Activated naive CD4-positive, alpha-beta T cell treated with anti-CD3 and anti-CD28 coated beads for 36 hours (primary cell): ENCODE measurements around the gene CAMK1D. TPM values are rescaled to one million over a fixed set of nuclear protein-coding genes. Genes with fewer than 3 reads are reported as not detected.
A peak's percentile ranks its signal among the peaks of the same experiment; 100 is the strongest.

Experiments
- CTCF ChIA-PET: fragments of 350-600 bp; sonication (Branson Sonifier 250); formaldehyde crosslinking; loops from one replicate; lab custom pipeline; 2021; ENCODE audit warnings: antibody characterized with exemption; lab: Charles Lee
- DNase-seq: peaks from one replicate; pipeline ENCODE4 v3.0.0-alpha.2; 2020
- H3K27ac Mint-ChIP-seq: one replicate; pipeline ENCODE4 v1.8.0; 2021; ENCODE audit warnings: mild to moderate bottlenecking, mixed read lengths
- H3K27me3 Mint-ChIP-seq: one replicate; pipeline ENCODE4 v1.8.0; 2021; ENCODE audit warnings: low read depth, mixed read lengths
- H3K36me3 Mint-ChIP-seq: one replicate; pipeline ENCODE4 v1.8.0; 2021; ENCODE audit warnings: low read depth, mixed read lengths
- H3K4me1 Mint-ChIP-seq: one replicate; pipeline ENCODE4 v1.8.0; 2021; ENCODE audit warnings: low read depth, mixed read lengths
- H3K4me3 Mint-ChIP-seq: one replicate; pipeline ENCODE4 v1.8.0; 2021; ENCODE audit warnings: mild to moderate bottlenecking, moderate library complexity, mixed read lengths
- H3K9me3 Mint-ChIP-seq: one replicate; pipeline ENCODE4 v1.8.0; 2021; ENCODE audit warnings: mixed read lengths
- intact Hi-C: fragments of 100-400 bp; cut with micrococcal nuclease; formaldehyde crosslinking; loops from one replicate; pipeline ENCODE4 v1.15.1; 2023
- total RNA-seq, 2 experiments: library from RNA; stranded (reverse); gene quantifications; one replicate each; pipeline ENCODE4 v1.2.3, GENCODE V29; 2021

The CAMK1D gene
- total RNA-seq, 2 experiments from 2014 or later, result 9.5 to 11.3 TPM

GRCh38 chr10:12658526-12658925 lies 309.2 kb downstream of the CAMK1D start:
- CTCF ChIA-PET, result interaction anchor here (0.6 to 3.7 kb wide), 2 partner anchors 125 to 395 kb away, joined by 4 to 81 read pairs; no protein-coding TSS in a partner anchor
- no peaks in the 10 kb centered on the region for H3K27me3 Mint-ChIP-seq
- no peak for DNase-seq
- peaks cover 8% of the 10 kb centered on the region for H3K9me3 Mint-ChIP-seq
- no peak overlapping the region for H3K4me3 Mint-ChIP-seq
- intact Hi-C loops, result loop anchor here (5.0 kb wide), 1 partner anchor 171 kb away; no protein-coding TSS in a partner anchor
- peaks cover 4% of the 10 kb centered on the region for H3K36me3 Mint-ChIP-seq
- no peak overlapping the region for H3K27ac Mint-ChIP-seq
- peaks cover 2% of the 10 kb centered on the region for H3K4me1 Mint-ChIP-seq

- CTCF ChIA-PET, result no interaction called here
- no peak overlapping the region for H3K4me3 Mint-ChIP-seq
- H3K27ac Mint-ChIP-seq, result no peak overlapping the region
- no peaks in the 10 kb centered on the region for H3K36me3 Mint-ChIP-seq
- intact Hi-C loops, result loop anchor here (5.0 kb wide), 1 partner anchor 172 kb away; no protein-coding TSS in a partner anchor
- H3K9me3 Mint-ChIP-seq, result no peaks in the 10 kb centered on the region
- no peaks in the 10 kb centered on the region for H3K27me3 Mint-ChIP-seq
- H3K4me1 Mint-ChIP-seq, result peaks cover 2% of the 10 kb centered on the region
- no peak for DNase-seq
These were observed 310.4 kb downstream of the CAMK1D start for GRCh38 chr10:12659706-12660105.

- peaks cover 2% of the 10 kb centered on the region for H3K4me1 Mint-ChIP-seq
- H3K27me3 Mint-ChIP-seq, result no peaks in the 10 kb centered on the region
- CTCF ChIA-PET, result interaction anchor here (1.7 kb wide), 1 partner anchor 397 kb away, joined by 8 read pairs; no protein-coding TSS in a partner anchor
- intact Hi-C loops, result no loop called here
- no peaks in the 10 kb centered on the region for H3K36me3 Mint-ChIP-seq
- no peak overlapping the region for H3K27ac Mint-ChIP-seq
- no peak overlapping the region for H3K4me3 Mint-ChIP-seq
- DNase-seq, result no peak
- H3K9me3 Mint-ChIP-seq, result no peaks in the 10 kb centered on the region
These were observed 311.5 kb downstream of the CAMK1D start for GRCh38 chr10:12660812-12661211.

GRCh38 chr10:12661671-12662070 lies 312.3 kb downstream of the CAMK1D start:
- peaks cover 2% of the 10 kb centered on the region for H3K4me1 Mint-ChIP-seq
- no peaks in the 10 kb centered on the region for H3K27me3 Mint-ChIP-seq
- intact Hi-C loops, result no loop called here
- no peak overlapping the region for H3K27ac Mint-ChIP-seq
- CTCF ChIA-PET, result interaction anchor here (0.6 to 1.7 kb wide), 3 partner anchors 120 to 397 kb away, joined by 3 to 8 read pairs (median 3); no protein-coding TSS in a partner anchor
- H3K4me3 Mint-ChIP-seq, result no peak overlapping the region
- DNase-seq, result no peak
- peaks cover 1% of the 10 kb centered on the region for H3K36me3 Mint-ChIP-seq
- H3K9me3 Mint-ChIP-seq, result no peaks in the 10 kb centered on the region

GRCh38 chr10:12663863-12664262 lies 314.5 kb downstream of the CAMK1D start:
- CTCF ChIA-PET, result interaction anchor here (1.1 kb wide), 1 partner anchor 10 kb away, joined by 3 read pairs; no protein-coding TSS in a partner anchor
- Mint-ChIP-seq H3K27me3 (no peaks in the 10 kb centered on the region), H3K4me1 (peaks cover 2% of the 10 kb centered on the region), H3K27ac (no peak overlapping the region), H3K4me3 (no peak overlapping the region), H3K9me3 (no peaks in the 10 kb centered on the region), H3K36me3 (peaks cover 6% of the 10 kb centered on the region)
- intact Hi-C loops, result no loop called here
- no peak for DNase-seq

- Mint-ChIP-seq H3K27me3 (no peaks in the 10 kb centered on the region), H3K9me3 (peaks cover 3% of the 10 kb centered on the region), H3K36me3 (peaks cover 12% of the 10 kb centered on the region), H3K4me3 (no peak overlapping the region), H3K27ac (no peak overlapping the region), H3K4me1 (no peaks in the 10 kb centered on the region)
- intact Hi-C loops, result no loop called here
- DNase-seq, result no peak
- CTCF ChIA-PET, result no interaction called here
These were observed 316.2 kb downstream of the CAMK1D start for GRCh38 chr10:12665501-12665900.

- no peaks in the 10 kb centered on the region for H3K27me3 Mint-ChIP-seq
- CTCF ChIA-PET, result interaction anchor here (1.9 kb wide), 1 partner anchor 10 kb away, joined by 7 read pairs; no protein-coding TSS in a partner anchor
- H3K4me1 Mint-ChIP-seq, result no peaks in the 10 kb centered on the region
- peaks cover 3% of the 10 kb centered on the region for H3K9me3 Mint-ChIP-seq
- H3K4me3 Mint-ChIP-seq, result no peak overlapping the region
- DNase-seq, result no peak
- peaks cover 14% of the 10 kb centered on the region for H3K36me3 Mint-ChIP-seq
- intact Hi-C loops, result no loop called here
- H3K27ac Mint-ChIP-seq, result no peak overlapping the region
These were observed 317.7 kb downstream of the CAMK1D start for GRCh38 chr10:12667052-12667451.

GRCh38 chr10:12668634-12669033 lies 319.3 kb downstream of the CAMK1D start:
- Mint-ChIP-seq H3K4me3 (no peak overlapping the region), H3K27me3 (no peaks in the 10 kb centered on the region), H3K9me3 (peaks cover 3% of the 10 kb centered on the region), H3K27ac (no peak overlapping the region), H3K4me1 (no peaks in the 10 kb centered on the region), H3K36me3 (peaks cover 14% of the 10 kb centered on the region)
- intact Hi-C loops, result no loop called here
- DNase-seq, result no peak
- CTCF ChIA-PET, result interaction anchor here (0.6 to 1.9 kb wide), 2 partner anchors 11 to 12 kb away, joined by 3 to 7 read pairs; no protein-coding TSS in a partner anchor

GRCh38 chr10:12670004-12670403 lies 320.7 kb downstream of the CAMK1D start:
- Mint-ChIP-seq H3K4me1 (no peaks in the 10 kb centered on the region), H3K27me3 (no peaks in the 10 kb centered on the region), H3K27ac (no peak overlapping the region), H3K9me3 (peaks cover 3% of the 10 kb centered on the region), H3K36me3 (peaks cover 14% of the 10 kb centered on the region), H3K4me3 (no peak overlapping the region)
- intact Hi-C loops, result no loop called here
- CTCF ChIA-PET, result no interaction called here
- DNase-seq, result no peak

- Mint-ChIP-seq H3K4me1 (no peaks in the 10 kb centered on the region), H3K27ac (no peak overlapping the region), H3K4me3 (no peak overlapping the region), H3K9me3 (peaks cover under 1% of the 10 kb centered on the region), H3K27me3 (no peaks in the 10 kb centered on the region), H3K36me3 (peaks cover 20% of the 10 kb centered on the region)
- DNase-seq, result no peak
- intact Hi-C loops, result no loop called here
- CTCF ChIA-PET, result interaction anchor here (3.1 kb wide), 1 partner anchor 19 kb away, joined by 10 read pairs; no protein-coding TSS in a partner anchor
These were observed 325.8 kb downstream of the CAMK1D start for GRCh38 chr10:12675186-12675585.

GRCh38 chr10:12679636-12680035 lies 330.3 kb downstream of the CAMK1D start:
- H3K36me3 Mint-ChIP-seq, result peaks cover 18% of the 10 kb centered on the region
- H3K9me3 Mint-ChIP-seq, result no peaks in the 10 kb centered on the region
- H3K27ac Mint-ChIP-seq, result no peak overlapping the region
- no peaks in the 10 kb centered on the region for H3K27me3 Mint-ChIP-seq
- peaks cover 4% of the 10 kb centered on the region for H3K4me1 Mint-ChIP-seq
- DNase-seq, result no peak
- CTCF ChIA-PET, result interaction anchor here (0.6 kb wide), 1 partner anchor 12 kb away, joined by 3 read pairs; no protein-coding TSS in a partner anchor
- H3K4me3 Mint-ChIP-seq, result no peak overlapping the region
- intact Hi-C loops, result no loop called here

GRCh38 chr10:12681252-12681651 lies 331.9 kb downstream of the CAMK1D start:
- intact Hi-C loops, result no loop called here
- Mint-ChIP-seq H3K9me3 (no peaks in the 10 kb centered on the region), H3K4me3 (no peak overlapping the region), H3K27me3 (no peaks in the 10 kb centered on the region), H3K27ac (no peak overlapping the region), H3K36me3 (peaks cover 14% of the 10 kb centered on the region), H3K4me1 (peaks cover 4% of the 10 kb centered on the region)
- peak; percentile 11 for DNase-seq
- CTCF ChIA-PET, result interaction anchor here (0.6 to 1.8 kb wide), 2 partner anchors 29 to 399 kb away, joined by 4 to 6 read pairs; no protein-coding TSS in a partner anchor

- Mint-ChIP-seq H3K4me3 (no peak overlapping the region), H3K27ac (no peak overlapping the region), H3K9me3 (no peaks in the 10 kb centered on the region), H3K4me1 (peaks cover 4% of the 10 kb centered on the region), H3K27me3 (no peaks in the 10 kb centered on the region), H3K36me3 (peaks cover under 1% of the 10 kb centered on the region)
- intact Hi-C loops, result no loop called here
- CTCF ChIA-PET, result no interaction called here
- DNase-seq, result no peak
These were observed 335.4 kb downstream of the CAMK1D start for GRCh38 chr10:12684784-12685183.
